Stimulated activated CD8-positive, alpha-beta memory T cell treated with anti-CD3 and anti-CD28 coated beads, Interleukin-7, amount 100 ng/mL, for 4 hours (primary cell): ENCODE data around the gene UNC13C.

Experiments used
- DNase-seq, 2 donors: peaks; one replicate each; pipeline ENCODE4 v3.0.0-alpha.2; 2020; ENCODE audit warnings: low read depth in 2 of 2

The UNC13C gene

GRCh38 chr15:54567408-54568035, 589.3 kb downstream of the UNC13C start:
- DNase-seq, result no peak

- no peak for DNase-seq
Measured at GRCh38 chr15:54568381-54568780, 590.1 kb downstream of the UNC13C start.

- no peak for DNase-seq
Measured at GRCh38 chr15:54571576-54571975, 593.3 kb downstream of the UNC13C start.

GRCh38 chr15:54575586-54575985, 597.3 kb downstream of the UNC13C start:
- DNase-seq, result no peak

- DNase-seq, result no peak
Measured at GRCh38 chr15:54576298-54576935, 598.2 kb downstream of the UNC13C start.

GRCh38 chr15:54577476-54578250, 599.4 kb downstream of the UNC13C start:
- no peak for DNase-seq

- no peak for DNase-seq
Measured at GRCh38 chr15:54579855-54580254, 601.6 kb downstream of the UNC13C start.

- no peak for DNase-seq
Measured at GRCh38 chr15:54580643-54581042, 602.4 kb downstream of the UNC13C start.

GRCh38 chr15:54582863-54583643, 604.8 kb downstream of the UNC13C start:
- no peak for DNase-seq

- DNase-seq, result no peak
Measured at GRCh38 chr15:54585063-54585462, 606.8 kb downstream of the UNC13C start.

- no peak for DNase-seq
Measured at GRCh38 chr15:54594115-54594514, 615.9 kb downstream of the UNC13C start.

GRCh38 chr15:54599386-54599785, 621.1 kb downstream of the UNC13C start:
- DNase-seq, result no peak

- DNase-seq, result no peak
Measured at GRCh38 chr15:54605043-54605442, 626.8 kb downstream of the UNC13C start.

- DNase-seq, result no peak
Measured at GRCh38 chr15:54605556-54605955, 627.3 kb downstream of the UNC13C start.

GRCh38 chr15:54608876-54609835, 630.9 kb downstream of the UNC13C start:
- DNase-seq, result no peak

- DNase-seq, result no peak
Measured at GRCh38 chr15:54618120-54618519, 639.9 kb downstream of the UNC13C start.

GRCh38 chr15:54619180-54619579, 640.9 kb downstream of the UNC13C start:
- DNase-seq, result no peak

- DNase-seq, result no peak
Measured at GRCh38 chr15:54620916-54621315, 642.7 kb downstream of the UNC13C start.

- DNase-seq, result no peak
Measured at GRCh38 chr15:54636147-54636546, 657.9 kb downstream of the UNC13C start.

- DNase-seq, result no peak
Measured at GRCh38 chr15:54638666-54639065, 660.4 kb downstream of the UNC13C start.

- no peak for DNase-seq
Measured at GRCh38 chr15:54640873-54641272, 662.6 kb downstream of the UNC13C start.
